Pulmonary artery endothelial cell (primary cell): ENCODE measurements around the gene TRPM5. TPM values are rescaled to one million over a fixed set of nuclear protein-coding genes. Genes with fewer than 3 reads are reported as not detected.

Experiments used
- DNase-seq: peaks from one replicate; pipeline ENCODE4 v3.0.0-alpha.2; 2011; ENCODE audit warnings: low read depth, low spot score
- total RNA-seq: library from RNA; depleted of rRNA; stranded (reverse); fragments of >200 nt; gene quantifications from 2 replicates; pipeline ENCODE4 v1.2.3, GENCODE V29; 2014

TRPM5 gene
- total RNA-seq, 1 donor from 2014 or later: not detected

- no peak for DNase-seq
These were observed 26.9 kb upstream of the TRPM5 start for GRCh38 chr11:2471048-2471803.

GRCh38 chr11:2470495-2470894, 26.2 kb upstream of the TRPM5 start:
- DNase-seq: no peak

- DNase-seq: no peak
These were observed 24.3 kb upstream of the TRPM5 start for GRCh38 chr11:2468363-2469235.

- DNase-seq: no peak
These were observed 23.4 kb upstream of the TRPM5 start for GRCh38 chr11:2467695-2468055.

GRCh38 chr11:2466869-2467694, 22.8 kb upstream of the TRPM5 start:
- DNase-seq: no peak

GRCh38 chr11:2466069-2466801, 21.9 kb upstream of the TRPM5 start:
- no peak for DNase-seq

GRCh38 chr11:2465202-2466068, 21.1 kb upstream of the TRPM5 start:
- DNase-seq: no peak

GRCh38 chr11:2464451-2465165, 20.3 kb upstream of the TRPM5 start:
- no peak for DNase-seq

GRCh38 chr11:2463766-2464277, 19.5 kb upstream of the TRPM5 start:
- no peak for DNase-seq

- no peak for DNase-seq
These were observed 18.9 kb upstream of the TRPM5 start for GRCh38 chr11:2462986-2463765.

GRCh38 chr11:2462543-2462985, 18.2 kb upstream of the TRPM5 start:
- no peak for DNase-seq

- no peak for DNase-seq
These were observed 17.7 kb upstream of the TRPM5 start for GRCh38 chr11:2461956-2462542.

- no peak for DNase-seq
These were observed 17.1 kb upstream of the TRPM5 start for GRCh38 chr11:2461253-2461955.

- DNase-seq: no peak
These were observed 16.4 kb upstream of the TRPM5 start for GRCh38 chr11:2460540-2461252.

- no peak for DNase-seq
These were observed 15.7 kb upstream of the TRPM5 start for GRCh38 chr11:2459796-2460531.
